DOHH2 (cell line): ENCODE data around the gene FAM98C.

Source experiments
- EZH2phosphoT487 ChIP-seq: fragments of 200-600 bp; sonication (generic); IDR thresholded peaks from 2 replicates; pipeline ENCODE4 v1.6.1; 2017; ENCODE audit warnings: borderline replicate concordance, mild to moderate bottlenecking, antibody characterized with exemption, low read length, moderate library complexity, mixed read lengths
- TF ChIP-seq, protein P1 (sequence below): fragments of 200-600 bp; sonication (generic); IDR thresholded peaks from one replicate; pipeline ENCODE4 v1.5.1; 2014; ENCODE audit warnings: antibody characterized with exemption, mild to moderate bottlenecking, low read depth, low read length; ENCODE audit not compliant: poor library complexity, severe bottlenecking

DNA sequence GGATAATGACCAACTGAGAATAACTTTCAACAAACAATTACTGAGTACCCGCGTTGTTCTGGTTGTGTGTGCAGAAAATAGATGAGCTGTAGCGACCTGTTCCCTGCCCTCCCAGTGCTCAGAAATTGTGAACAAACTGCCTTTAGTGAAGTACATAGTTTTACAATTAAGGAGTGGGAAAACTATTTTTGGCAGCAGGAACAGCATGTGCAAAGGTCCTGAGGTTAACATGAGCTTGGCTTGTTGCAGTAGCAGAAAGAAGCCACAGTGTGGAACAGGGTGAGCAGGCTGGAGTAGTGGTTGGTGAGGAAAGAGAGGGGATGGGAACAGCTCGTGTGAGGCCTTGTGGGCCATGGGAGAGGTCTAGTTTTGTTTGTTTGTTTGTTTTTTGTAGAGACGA lies 46.6 kb downstream of the FAM98C start:
- TF ChIP-seq, protein P1, sequence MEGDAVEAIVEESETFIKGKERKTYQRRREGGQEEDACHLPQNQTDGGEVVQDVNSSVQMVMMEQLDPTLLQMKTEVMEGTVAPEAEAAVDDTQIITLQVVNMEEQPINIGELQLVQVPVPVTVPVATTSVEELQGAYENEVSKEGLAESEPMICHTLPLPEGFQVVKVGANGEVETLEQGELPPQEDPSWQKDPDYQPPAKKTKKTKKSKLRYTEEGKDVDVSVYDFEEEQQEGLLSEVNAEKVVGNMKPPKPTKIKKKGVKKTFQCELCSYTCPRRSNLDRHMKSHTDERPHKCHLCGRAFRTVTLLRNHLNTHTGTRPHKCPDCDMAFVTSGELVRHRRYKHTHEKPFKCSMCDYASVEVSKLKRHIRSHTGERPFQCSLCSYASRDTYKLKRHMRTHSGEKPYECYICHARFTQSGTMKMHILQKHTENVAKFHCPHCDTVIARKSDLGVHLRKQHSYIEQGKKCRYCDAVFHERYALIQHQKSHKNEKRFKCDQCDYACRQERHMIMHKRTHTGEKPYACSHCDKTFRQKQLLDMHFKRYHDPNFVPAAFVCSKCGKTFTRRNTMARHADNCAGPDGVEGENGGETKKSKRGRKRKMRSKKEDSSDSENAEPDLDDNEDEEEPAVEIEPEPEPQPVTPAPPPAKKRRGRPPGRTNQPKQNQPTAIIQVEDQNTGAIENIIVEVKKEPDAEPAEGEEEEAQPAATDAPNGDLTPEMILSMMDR = no peak
- no peak for TF ChIP-seq EZH2phosphoT487
